NCI-H187 (cell line): ENCODE measurements around the gene KBTBD13.

ENCODE experiments used
- DNase-seq, 2 experiments: peaks; one replicate each; lab custom pipeline; 2025; lab: John Stamatoyannopoulos, UW

KBTBD13 gene

GRCh38 chr15:65115086-65115485, 38.5 kb downstream of the KBTBD13 start, which contains the start of gene UBAP1L:
Gene UBAP1L (minus strand): TSS chr15:65115200. CDS start chr15:65106215, 8,985 bp downstream.
- DNase-seq: no peak

GRCh38 chr15:65115542-65115941, 39.0 kb downstream of the KBTBD13 start:
- no peak for DNase-seq
